Transverse colon (tissue), 3 donors: Measurements from ENCODE around the gene CPXM1.

Source experiments
- EP300 ChIP-seq: sonication (generic); formaldehyde crosslinking; IDR thresholded peaks from one replicate; pipeline ENCODE4 v1.6.1; 2017; ENCODE audit warnings: antibody characterized with exemption, low read depth
- TF ChIP-seq, protein P1 (sequence below), 5 experiments: fragments of 200-600 bp in 3 of 5; fragments of 450-650 bp in 2 of 5; sonication (generic) in 3 of 5; IDR thresholded peaks; 1 replicate in 2 of 5; 2 replicates in 3 of 5; pipeline ENCODE4 v1.5.1; 2016 to 2017; ENCODE audit warnings: antibody characterized with exemption in 5 of 5, inconsistent platforms in 3 of 5, mild to moderate bottlenecking in 2 of 5, moderate library complexity in 1 of 5

DNA sequence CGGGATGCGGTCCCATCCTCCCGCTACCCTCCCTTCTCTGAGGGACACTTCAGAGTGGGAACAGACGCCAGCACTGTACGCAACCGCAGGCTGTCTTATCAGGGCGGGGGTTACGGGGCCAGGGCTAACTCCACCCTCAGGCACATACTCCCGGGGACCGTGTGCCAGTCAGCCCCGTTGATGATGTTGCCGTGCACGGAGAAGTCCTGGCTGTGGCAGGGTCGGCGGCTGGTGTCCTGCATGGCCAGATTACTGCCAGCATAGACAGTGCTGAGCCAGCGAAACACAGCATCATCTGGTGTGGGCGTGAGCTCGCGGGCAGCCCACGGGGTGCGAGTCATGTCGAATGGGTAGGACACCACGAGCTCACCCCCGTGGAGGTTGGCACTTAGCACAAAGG, 5.0 kb downstream of the CPXM1 start:
- TF ChIP-seq, protein P1, sequence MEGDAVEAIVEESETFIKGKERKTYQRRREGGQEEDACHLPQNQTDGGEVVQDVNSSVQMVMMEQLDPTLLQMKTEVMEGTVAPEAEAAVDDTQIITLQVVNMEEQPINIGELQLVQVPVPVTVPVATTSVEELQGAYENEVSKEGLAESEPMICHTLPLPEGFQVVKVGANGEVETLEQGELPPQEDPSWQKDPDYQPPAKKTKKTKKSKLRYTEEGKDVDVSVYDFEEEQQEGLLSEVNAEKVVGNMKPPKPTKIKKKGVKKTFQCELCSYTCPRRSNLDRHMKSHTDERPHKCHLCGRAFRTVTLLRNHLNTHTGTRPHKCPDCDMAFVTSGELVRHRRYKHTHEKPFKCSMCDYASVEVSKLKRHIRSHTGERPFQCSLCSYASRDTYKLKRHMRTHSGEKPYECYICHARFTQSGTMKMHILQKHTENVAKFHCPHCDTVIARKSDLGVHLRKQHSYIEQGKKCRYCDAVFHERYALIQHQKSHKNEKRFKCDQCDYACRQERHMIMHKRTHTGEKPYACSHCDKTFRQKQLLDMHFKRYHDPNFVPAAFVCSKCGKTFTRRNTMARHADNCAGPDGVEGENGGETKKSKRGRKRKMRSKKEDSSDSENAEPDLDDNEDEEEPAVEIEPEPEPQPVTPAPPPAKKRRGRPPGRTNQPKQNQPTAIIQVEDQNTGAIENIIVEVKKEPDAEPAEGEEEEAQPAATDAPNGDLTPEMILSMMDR (IDR thresholded peaks at IDR 0.05), result no peak
- no peak for TF ChIP-seq EP300
